HepG2 (cell line): ENCODE measurements around the gene ABHD4. TPM values are rescaled to one million over a fixed set of nuclear protein-coding genes. Genes with fewer than 3 reads are reported as not detected.

Source experiments
- ESRRA ChIP-seq: sonication (generic); formaldehyde crosslinking; IDR thresholded peaks from 2 replicates; pipeline ENCODE4 v1.5.1; 2020; ENCODE audit warnings: mild to moderate bottlenecking, low read depth, missing genetic modification reagents
- ETV5 ChIP-seq: IDR thresholded peaks from 2 replicates; pipeline ENCODE4 v1.6.1; 2018; ENCODE audit warnings: missing biosample characterization, missing genetic modification reagents, inconsistent platforms, borderline replicate concordance
- KDM5B ChIP-seq: sonication (generic); formaldehyde crosslinking; IDR thresholded peaks from 2 replicates; pipeline ENCODE4 v1.4.0; 2020; ENCODE audit warnings: missing genetic modification reagents, mild to moderate bottlenecking, borderline replicate concordance
- KLF9 ChIP-seq: IDR thresholded peaks from 2 replicates; pipeline ENCODE4 v1.6.1; 2016; ENCODE audit warnings: low read depth
- NR2F1 ChIP-seq, 2 experiments: fragments of 450-650 bp in 1 of 2; formaldehyde crosslinking in 1 of 2; IDR thresholded peaks; 2 replicates each; pipeline versions ENCODE4 v1.5.0 to v1.6.1; 2016 to 2020; ENCODE audit warnings: mild to moderate bottlenecking in 1 of 2, missing compliant biosample characterization in 1 of 2, missing genetic modification reagents in 1 of 2, moderate library complexity in 1 of 2
- REL ChIP-seq: sonication (generic); formaldehyde crosslinking; conservative IDR thresholded peaks from 2 replicates; pipeline ENCODE4 v1.8.0; 2022; ENCODE audit warnings: mild to moderate bottlenecking, missing genetic modification reagents, moderate library complexity
- SRSF4 ChIP-seq: fragments of 200-400 bp; formaldehyde crosslinking; IDR thresholded peaks from one replicate; pipeline ENCODE4 v1.6.1; 2018; ENCODE audit warnings: mild to moderate bottlenecking, low read depth, low read length, moderate library complexity; ENCODE audit not compliant: poor library complexity, severe bottlenecking
- ZBTB42 ChIP-seq: sonication (generic); formaldehyde crosslinking; IDR thresholded peaks from 2 replicates; pipeline ENCODE4 v1.5.0; 2020; ENCODE audit warnings: mild to moderate bottlenecking, missing genetic modification reagents
- ZNF34 ChIP-seq: sonication (generic); formaldehyde crosslinking; IDR thresholded peaks from 2 replicates; pipeline ENCODE4 v1.4.0; 2020; ENCODE audit warnings: mild to moderate bottlenecking, missing genetic modification reagents, borderline replicate concordance
- ZNF550 ChIP-seq: sonication (generic); formaldehyde crosslinking; IDR thresholded peaks from 2 replicates; pipeline ENCODE4 v1.4.0; 2020; ENCODE audit warnings: mild to moderate bottlenecking, missing genetic modification reagents, borderline replicate concordance
- ZNF766 ChIP-seq: sonication (generic); formaldehyde crosslinking; IDR thresholded peaks from 2 replicates; pipeline ENCODE4 v1.5.0; 2020; ENCODE audit warnings: missing genetic modification reagents, borderline replicate concordance
- polyA plus RNA-seq, 8 experiments: library from polyadenylated mRNA; depleted of rRNA in 3 of 8; stranded (reverse) in 7 of 8; unstranded in 1 of 8; fragments of >200 nt; fragmentation: Illumina TruSeq in 4 of 8; extraction: Trizol in 4 of 8; gene quantifications; 2 replicates each; pipeline versions ENCODE4 v1.2.1 to v1.2.3, GENCODE V29; 2011 to 2016; ENCODE audit warnings: low read depth in 4 of 8, missing spikeins in 1 of 8, mixed read lengths in 1 of 8; ENCODE audit not compliant: insufficient read depth in 1 of 8
- total RNA-seq, 5 experiments: library from RNA; depleted of rRNA; stranded (reverse); fragments of >200 nt; fragmentation: Illumina TruSeq; extraction: Trizol; gene quantifications; 2 replicates each; pipeline ENCODE4 v1.2.3, GENCODE V29; 2016; ENCODE audit warnings: low read depth in 1 of 5
- TF ChIP-seq, protein P1 (sequence below): sonication (generic); formaldehyde crosslinking; IDR thresholded peaks from 2 replicates; pipeline ENCODE4 v1.8.0; 2022; ENCODE audit warnings: missing genetic modification reagents, low read depth, mild to moderate bottlenecking, borderline replicate concordance
- TF ChIP-seq, protein P2 (sequence below): sonication (generic); formaldehyde crosslinking; IDR thresholded peaks from 2 replicates; pipeline ENCODE4 v1.4.0; 2020; ENCODE audit warnings: mild to moderate bottlenecking, missing genetic modification reagents
- TF ChIP-seq, protein P3 (sequence below): sonication (generic); formaldehyde crosslinking; IDR thresholded peaks from 2 replicates; pipeline ENCODE4 v1.8.1; 2023; ENCODE audit warnings: missing genetic modification reagents, inconsistent platforms, borderline replicate concordance
- TF ChIP-seq, protein P4 (sequence below): sonication (generic); formaldehyde crosslinking; IDR thresholded peaks from 2 replicates; pipeline ENCODE4 v1.8.1; 2022; ENCODE audit warnings: mild to moderate bottlenecking, missing genetic modification reagents
- TF ChIP-seq, protein P5 (sequence below): sonication (generic); formaldehyde crosslinking; conservative IDR thresholded peaks from 2 replicates; pipeline ENCODE4 v1.4.0; 2020; ENCODE audit warnings: missing genetic modification reagents
- TF ChIP-seq, protein P6 (sequence below): sonication (generic); formaldehyde crosslinking; IDR thresholded peaks from 2 replicates; pipeline ENCODE4 v1.4.0; 2020; ENCODE audit warnings: mild to moderate bottlenecking, missing genetic modification reagents

Gene ABHD4
- total and polyA plus RNA-seq, 2 of the 13 experiments (the other 11 are each of a cell fraction or from before 2014, with no cell fraction given) = 16.1 to 47.5 TPM

DNA sequence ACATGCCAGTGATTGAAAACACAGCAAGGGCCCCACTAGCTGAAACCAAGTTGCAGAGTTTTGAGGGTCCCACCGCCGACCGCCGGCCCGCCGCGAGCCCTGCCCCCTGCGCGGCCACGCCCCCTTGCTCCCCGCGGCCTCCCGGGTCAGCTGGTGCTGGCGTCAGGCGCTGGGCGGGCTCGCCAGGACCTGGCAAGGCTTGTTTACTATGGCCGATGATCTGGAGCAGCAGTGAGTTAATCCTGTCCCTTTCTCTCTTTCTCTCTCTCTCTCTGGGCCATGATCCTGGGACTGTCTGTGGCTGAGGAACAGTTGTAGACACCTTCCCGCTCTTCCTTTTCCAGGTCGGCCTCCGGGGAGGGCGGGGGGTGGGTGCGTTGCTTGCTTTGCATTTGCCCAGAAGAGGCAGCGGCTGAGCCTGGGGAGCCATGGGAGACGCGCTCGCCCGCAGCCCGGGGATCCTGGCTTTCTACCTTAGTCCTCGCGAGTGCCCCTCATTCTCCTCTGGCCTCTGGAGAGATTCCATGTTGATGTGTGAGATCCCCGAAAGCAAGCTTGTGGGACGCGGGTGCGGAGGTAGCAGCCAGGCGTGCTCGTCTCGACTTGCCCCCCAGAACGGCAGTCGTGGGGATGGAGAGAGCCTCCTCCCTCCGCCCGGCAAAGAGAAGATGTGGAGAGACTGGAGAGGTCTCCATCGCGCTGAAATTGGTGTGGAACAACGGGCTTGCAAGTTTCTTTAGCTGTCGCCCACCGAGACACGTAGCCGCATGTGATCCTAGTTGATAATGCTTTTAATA lies at the start of gene ABHD4 (continued):
- TF ChIP-seq, protein P1, sequence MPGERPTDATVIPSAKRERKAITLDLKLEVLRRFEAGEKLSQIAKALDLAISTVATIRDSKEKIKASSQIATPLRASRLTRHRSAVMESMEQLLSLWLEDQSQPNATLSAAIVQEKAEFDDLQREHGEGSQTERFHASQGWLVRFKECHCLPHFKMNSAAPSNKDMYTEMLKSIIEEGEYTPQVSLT = no peak
- TF ChIP-seq REL (CRISPR knock-in tag) (peak; percentile 68; the same call in 1 of the 2 replicates), ETV5 (CRISPR knock-in tag) (peak; percentile 12; the same call in 1 of the 2 replicates), ZBTB42 (CRISPR knock-in tag) (no peak), KLF9 (CRISPR knock-in tag) (peak; percentile 95; the same call in 1 of the 2 replicates), NR2F1 (CRISPR knock-in tag; IDR thresholded peaks at IDR 0.05) (peak; percentile 12 to 59; a peak in 3 of 4 replicates), ESRRA (CRISPR knock-in tag) (peak; percentile 44; the same call in 1 of the 2 replicates), ZNF34 (CRISPR knock-in tag) (no peak; the same call in 1 of the 2 replicates), ZNF550 (CRISPR knock-in tag) (0 out of 2 replicates have a peak, but pooled peaks have one; percentile 62), ZNF766 (CRISPR knock-in tag) (no peak), SRSF4 (no peak), KDM5B (peak; percentile 97)
- TF ChIP-seq, protein P2, sequence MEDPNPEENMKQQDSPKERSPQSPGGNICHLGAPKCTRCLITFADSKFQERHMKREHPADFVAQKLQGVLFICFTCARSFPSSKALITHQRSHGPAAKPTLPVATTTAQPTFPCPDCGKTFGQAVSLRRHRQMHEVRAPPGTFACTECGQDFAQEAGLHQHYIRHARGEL = no peak
- TF ChIP-seq, protein P3, sequence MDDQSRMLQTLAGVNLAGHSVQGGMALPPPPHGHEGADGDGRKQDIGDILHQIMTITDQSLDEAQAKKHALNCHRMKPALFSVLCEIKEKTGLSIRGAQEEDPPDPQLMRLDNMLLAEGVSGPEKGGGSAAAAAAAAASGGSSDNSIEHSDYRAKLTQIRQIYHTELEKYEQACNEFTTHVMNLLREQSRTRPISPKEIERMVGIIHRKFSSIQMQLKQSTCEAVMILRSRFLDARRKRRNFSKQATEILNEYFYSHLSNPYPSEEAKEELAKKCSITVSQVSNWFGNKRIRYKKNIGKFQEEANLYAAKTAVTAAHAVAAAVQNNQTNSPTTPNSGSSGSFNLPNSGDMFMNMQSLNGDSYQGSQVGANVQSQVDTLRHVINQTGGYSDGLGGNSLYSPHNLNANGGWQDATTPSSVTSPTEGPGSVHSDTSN (CRISPR knock-in tag) = no peak
- TF ChIP-seq, protein P4, sequence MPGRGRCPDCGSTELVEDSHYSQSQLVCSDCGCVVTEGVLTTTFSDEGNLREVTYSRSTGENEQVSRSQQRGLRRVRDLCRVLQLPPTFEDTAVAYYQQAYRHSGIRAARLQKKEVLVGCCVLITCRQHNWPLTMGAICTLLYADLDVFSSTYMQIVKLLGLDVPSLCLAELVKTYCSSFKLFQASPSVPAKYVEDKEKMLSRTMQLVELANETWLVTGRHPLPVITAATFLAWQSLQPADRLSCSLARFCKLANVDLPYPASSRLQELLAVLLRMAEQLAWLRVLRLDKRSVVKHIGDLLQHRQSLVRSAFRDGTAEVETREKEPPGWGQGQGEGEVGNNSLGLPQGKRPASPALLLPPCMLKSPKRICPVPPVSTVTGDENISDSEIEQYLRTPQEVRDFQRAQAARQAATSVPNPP (CRISPR knock-in tag) = no peak
- TF ChIP-seq, protein P5, sequence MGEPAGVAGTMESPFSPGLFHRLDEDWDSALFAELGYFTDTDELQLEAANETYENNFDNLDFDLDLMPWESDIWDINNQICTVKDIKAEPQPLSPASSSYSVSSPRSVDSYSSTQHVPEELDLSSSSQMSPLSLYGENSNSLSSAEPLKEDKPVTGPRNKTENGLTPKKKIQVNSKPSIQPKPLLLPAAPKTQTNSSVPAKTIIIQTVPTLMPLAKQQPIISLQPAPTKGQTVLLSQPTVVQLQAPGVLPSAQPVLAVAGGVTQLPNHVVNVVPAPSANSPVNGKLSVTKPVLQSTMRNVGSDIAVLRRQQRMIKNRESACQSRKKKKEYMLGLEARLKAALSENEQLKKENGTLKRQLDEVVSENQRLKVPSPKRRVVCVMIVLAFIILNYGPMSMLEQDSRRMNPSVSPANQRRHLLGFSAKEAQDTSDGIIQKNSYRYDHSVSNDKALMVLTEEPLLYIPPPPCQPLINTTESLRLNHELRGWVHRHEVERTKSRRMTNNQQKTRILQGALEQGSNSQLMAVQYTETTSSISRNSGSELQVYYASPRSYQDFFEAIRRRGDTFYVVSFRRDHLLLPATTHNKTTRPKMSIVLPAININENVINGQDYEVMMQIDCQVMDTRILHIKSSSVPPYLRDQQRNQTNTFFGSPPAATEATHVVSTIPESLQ (CRISPR knock-in tag) = 0 out of 2 replicates have a peak, but pooled peaks have one; percentile 39
- TF ChIP-seq, protein P6, sequence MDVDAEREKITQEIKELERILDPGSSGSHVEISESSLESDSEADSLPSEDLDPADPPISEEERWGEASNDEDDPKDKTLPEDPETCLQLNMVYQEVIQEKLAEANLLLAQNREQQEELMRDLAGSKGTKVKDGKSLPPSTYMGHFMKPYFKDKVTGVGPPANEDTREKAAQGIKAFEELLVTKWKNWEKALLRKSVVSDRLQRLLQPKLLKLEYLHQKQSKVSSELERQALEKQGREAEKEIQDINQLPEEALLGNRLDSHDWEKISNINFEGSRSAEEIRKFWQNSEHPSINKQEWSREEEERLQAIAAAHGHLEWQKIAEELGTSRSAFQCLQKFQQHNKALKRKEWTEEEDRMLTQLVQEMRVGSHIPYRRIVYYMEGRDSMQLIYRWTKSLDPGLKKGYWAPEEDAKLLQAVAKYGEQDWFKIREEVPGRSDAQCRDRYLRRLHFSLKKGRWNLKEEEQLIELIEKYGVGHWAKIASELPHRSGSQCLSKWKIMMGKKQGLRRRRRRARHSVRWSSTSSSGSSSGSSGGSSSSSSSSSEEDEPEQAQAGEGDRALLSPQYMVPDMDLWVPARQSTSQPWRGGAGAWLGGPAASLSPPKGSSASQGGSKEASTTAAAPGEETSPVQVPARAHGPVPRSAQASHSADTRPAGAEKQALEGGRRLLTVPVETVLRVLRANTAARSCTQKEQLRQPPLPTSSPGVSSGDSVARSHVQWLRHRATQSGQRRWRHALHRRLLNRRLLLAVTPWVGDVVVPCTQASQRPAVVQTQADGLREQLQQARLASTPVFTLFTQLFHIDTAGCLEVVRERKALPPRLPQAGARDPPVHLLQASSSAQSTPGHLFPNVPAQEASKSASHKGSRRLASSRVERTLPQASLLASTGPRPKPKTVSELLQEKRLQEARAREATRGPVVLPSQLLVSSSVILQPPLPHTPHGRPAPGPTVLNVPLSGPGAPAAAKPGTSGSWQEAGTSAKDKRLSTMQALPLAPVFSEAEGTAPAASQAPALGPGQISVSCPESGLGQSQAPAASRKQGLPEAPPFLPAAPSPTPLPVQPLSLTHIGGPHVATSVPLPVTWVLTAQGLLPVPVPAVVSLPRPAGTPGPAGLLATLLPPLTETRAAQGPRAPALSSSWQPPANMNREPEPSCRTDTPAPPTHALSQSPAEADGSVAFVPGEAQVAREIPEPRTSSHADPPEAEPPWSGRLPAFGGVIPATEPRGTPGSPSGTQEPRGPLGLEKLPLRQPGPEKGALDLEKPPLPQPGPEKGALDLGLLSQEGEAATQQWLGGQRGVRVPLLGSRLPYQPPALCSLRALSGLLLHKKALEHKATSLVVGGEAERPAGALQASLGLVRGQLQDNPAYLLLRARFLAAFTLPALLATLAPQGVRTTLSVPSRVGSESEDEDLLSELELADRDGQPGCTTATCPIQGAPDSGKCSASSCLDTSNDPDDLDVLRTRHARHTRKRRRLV (CRISPR knock-in tag) = peak; percentile 69; the same call in 1 of the 2 replicates
